GM18505 (cell line): ENCODE measurements around the gene COL12A1.

Source experiments
- ATAC-seq: cut with Tn5 transposase; IDR thresholded peaks from one replicate; pipeline ENCODE4 v1.9.1; 2021; ENCODE audit not compliant: unreplicated experiment
- POLR2A ChIP-seq: IDR thresholded peaks from 4 replicates; pipeline ENCODE4 v1.6.1; 2011; ENCODE audit warnings: borderline replicate concordance; ENCODE audit not compliant: insufficient read depth, insufficient read length; ENCODE audit errors: extremely low read depth

Gene COL12A1

DNA sequence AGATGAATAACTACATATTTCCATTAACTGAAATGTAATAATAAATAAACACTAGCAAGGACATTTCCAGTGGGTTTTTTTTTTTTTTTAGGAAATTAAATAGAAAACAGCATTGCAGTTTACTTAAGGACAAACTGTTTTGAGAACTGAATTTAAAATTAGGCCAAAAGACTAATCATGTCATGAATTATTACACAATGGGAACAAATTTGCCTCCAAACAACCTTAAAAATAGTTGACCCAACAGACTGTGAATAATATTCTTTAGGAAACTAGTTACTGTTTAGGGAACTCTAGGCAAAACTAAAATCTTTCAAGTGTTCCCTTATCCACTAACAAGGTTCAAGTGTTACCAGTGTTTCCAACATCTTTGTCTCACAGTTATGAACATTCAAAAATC, 16.4 kb upstream of the COL12A1 start:
- no peak for TF ChIP-seq POLR2A
- ATAC-seq: no peak

GRCh38 chr6:75221116-75221515, 15.3 kb upstream of the COL12A1 start:
- ATAC-seq: no peak
- no peak for TF ChIP-seq POLR2A

DNA sequence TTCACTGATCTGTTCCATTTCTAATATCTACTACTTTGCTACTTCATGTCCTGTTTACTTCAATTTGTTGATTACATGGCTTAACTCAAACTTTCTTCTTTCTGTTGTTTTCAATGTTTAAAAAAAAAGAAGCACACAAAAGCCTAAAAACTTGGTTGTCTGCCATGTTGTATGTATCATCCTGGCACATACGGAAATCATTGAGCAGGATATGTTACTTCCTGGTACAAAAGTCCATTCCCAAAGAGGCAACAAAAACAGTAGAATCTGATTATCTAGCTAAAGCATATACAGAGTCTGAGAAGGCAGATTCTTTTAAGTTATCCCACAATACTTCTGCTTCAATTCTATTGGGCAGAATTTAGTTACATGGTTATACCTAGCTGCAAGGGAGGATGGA, 14.5 kb upstream of the COL12A1 start:
- no peak for TF ChIP-seq POLR2A
- no peak for ATAC-seq

GRCh38 chr6:75219263-75219662, 13.4 kb upstream of the COL12A1 start:
- TF ChIP-seq POLR2A: no peak
- no peak for ATAC-seq

- no peak for TF ChIP-seq POLR2A
These were observed 11.3 kb upstream of the COL12A1 start for GRCh38 chr6:75217193-75217592.

DNA sequence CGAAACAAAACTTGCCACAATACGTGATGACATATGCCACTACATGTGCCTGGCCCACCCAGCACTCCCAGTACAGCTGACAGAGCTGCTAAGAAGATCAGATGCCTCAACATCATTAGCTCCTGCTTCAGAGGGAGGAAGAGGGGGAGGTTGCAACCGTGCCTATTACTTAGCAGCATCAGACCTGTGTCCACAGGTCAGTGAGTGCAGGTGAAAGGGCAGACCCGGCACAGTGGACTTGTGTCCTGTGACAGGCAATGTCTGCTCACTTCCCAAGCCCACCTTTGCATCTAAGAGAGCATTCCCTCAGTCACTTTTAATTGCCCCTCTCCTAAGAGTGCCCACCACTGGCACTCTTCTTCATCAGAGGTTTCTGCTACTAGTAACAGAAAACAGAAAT, 9.4 kb upstream of the COL12A1 start:
- TF ChIP-seq POLR2A: no peak
- ATAC-seq: no peak

More at GRCh38 chr6:75217193-75217592, 11.3 kb upstream of the COL12A1 start:
- no peak for ATAC-seq

DNA sequence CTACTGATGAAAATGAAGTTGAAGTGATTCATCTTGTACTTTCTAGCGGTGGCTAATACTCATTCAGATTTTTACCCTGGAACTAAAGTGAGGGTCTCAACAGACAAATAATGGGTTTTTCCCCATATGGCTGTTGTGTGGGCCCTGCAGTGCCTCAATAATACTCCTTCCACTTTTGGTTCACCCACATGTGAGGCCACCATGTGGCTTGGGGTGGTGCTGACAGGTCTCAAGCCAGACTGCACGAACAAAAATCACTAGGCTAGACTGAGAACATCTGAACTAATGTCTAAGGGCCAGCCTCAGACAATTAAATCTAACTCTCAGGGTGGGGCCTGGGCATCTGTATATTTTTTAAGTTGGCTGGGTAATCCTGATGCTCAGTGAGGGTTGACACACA, 7.9 kb upstream of the COL12A1 start:
- ATAC-seq: no peak
- TF ChIP-seq POLR2A: no peak

GRCh38 chr6:75213112-75213511, 7.3 kb upstream of the COL12A1 start:
- ATAC-seq: no peak
- TF ChIP-seq POLR2A: no peak

GRCh38 chr6:75211920-75212590, 6.2 kb upstream of the COL12A1 start:
- TF ChIP-seq POLR2A: no peak
- no peak for ATAC-seq

DNA sequence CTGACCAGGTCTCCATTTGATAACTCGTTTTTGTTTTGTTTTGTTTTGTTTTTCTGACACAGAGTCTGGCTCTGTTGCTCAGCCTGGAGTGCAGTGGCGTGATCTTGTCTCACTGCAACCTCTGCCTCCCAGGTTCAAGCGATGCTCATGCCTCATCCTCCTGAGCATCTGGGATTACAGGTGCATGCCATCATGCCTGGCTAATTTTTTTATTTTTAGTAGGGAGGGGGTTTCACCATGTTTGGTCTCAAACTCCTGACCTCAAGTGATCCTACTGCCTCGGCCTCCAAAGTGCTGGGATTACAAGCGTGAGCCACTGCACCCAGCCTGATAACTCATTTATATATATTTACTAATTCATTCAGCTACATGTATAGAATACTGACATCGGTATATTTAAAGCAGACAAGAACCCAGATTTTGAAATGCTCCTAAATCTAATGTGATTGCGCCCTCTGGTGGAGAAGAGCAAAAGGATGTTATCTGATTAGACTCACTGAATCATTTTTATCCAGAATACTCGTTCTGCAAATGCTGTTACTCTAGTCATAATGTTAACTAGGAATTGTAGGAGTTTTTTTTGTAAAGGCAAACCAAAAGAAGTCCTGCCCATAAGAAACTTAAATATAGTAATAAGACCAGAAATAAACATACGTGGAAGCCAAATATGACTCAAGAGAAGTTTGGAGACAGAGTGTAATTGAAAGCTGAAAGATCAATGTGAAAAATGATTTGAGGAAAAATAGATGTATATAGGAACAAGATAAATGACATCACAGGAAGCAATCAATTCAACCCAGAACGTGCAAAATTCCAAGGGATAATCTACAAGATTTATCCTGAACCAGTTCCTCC, 5.3 kb upstream of the COL12A1 start:
- no peak for TF ChIP-seq POLR2A
- ATAC-seq: no peak

GRCh38 chr6:75209184-75209723, 3.4 kb upstream of the COL12A1 start:
- no peak for TF ChIP-seq POLR2A
- no peak for ATAC-seq

DNA sequence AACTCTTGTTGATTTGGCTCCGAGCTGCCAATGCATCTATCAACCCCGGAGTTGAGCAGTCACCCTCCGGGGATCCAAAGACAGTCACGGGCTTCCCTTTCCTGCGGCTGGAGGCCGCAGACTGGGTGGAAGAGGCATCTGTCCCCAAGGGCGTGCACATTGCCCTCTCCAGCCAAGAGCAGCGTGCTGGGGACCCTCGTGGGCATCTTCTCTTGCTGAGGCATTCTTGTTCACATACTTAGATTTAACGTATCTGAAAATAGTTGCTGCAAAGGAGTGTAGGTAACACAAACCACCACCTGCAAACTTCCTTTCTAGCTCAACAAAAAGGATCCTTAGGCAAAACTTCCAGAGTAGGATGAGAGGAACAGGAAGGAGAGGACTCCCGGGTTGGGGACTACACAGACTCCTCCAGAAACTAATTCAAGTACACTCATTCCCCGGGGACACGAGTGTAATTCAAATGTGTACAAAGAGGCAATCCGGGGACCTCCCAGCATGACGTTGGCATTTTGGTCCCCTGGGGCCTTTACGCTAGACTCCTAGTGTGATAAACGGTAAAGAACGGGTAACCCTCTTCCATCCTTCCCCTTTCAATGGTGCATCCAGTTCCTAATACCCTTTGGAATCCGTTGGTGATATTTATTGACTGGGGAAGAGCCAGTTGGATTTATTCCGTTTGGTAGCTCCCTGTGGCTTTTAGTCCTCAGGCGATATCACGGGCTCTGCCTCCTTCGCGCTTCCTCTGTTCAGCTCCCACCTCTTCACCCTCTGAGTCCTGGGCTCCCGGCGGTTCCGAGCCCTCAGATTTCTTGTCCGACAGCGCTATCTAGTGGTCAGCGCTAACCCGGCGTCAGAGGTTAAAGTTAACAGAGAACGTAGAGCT, 2.7 kb upstream of the COL12A1 start:
- no peak for TF ChIP-seq POLR2A
- peak; percentile 80 for ATAC-seq
